Activated gamma-delta T cell treated with Interleukin-2 at 50 U/mL for 16 hours (primary cell): Measurements from ENCODE around the gene LACRT.
A peak's percentile ranks its signal among the peaks of the same experiment; 100 is the strongest.
"Not testable (repeated sequence)": the region's sequence is repeated elsewhere in the genome, so short reads cannot be mapped to it uniquely, and the experiment has no call there.

Experiments used
- DNase-seq: peaks from one replicate; pipeline ENCODE4 v3.0.0-alpha.2; 2020

Gene LACRT

GRCh38 chr12:54634795-54635194 lies at the start of gene LACRT:
Gene LACRT, minus strand, starts transcription at chr12:54634895. Its CDS starts 54 bp downstream, at chr12:54634841.
- DNase-seq, result no peak

- no peak for DNase-seq
Observed at GRCh38 chr12:54683398-54683797, 48.7 kb upstream of the LACRT start.

- DNase-seq, result no peak
Observed at GRCh38 chr12:54682674-54683073, 48.0 kb upstream of the LACRT start.

GRCh38 chr12:54680374-54680773 lies 45.7 kb upstream of the LACRT start:
- no peak for DNase-seq

- DNase-seq, result no peak
Observed at GRCh38 chr12:54678131-54678530, 43.4 kb upstream of the LACRT start.

GRCh38 chr12:54667945-54668344 lies 33.2 kb upstream of the LACRT start:
- DNase-seq, result no peak

- no peak for DNase-seq
Observed at GRCh38 chr12:54666008-54666407, 31.3 kb upstream of the LACRT start.

- DNase-seq, result not testable (repeated sequence)
Observed at GRCh38 chr12:54665022-54665635, 30.4 kb upstream of the LACRT start.

GRCh38 chr12:54663603-54664002 lies 28.9 kb upstream of the LACRT start:
- DNase-seq, result no peak

- DNase-seq, result no peak
Observed at GRCh38 chr12:54662026-54662425, 27.3 kb upstream of the LACRT start.

GRCh38 chr12:54661048-54661447 lies 26.4 kb upstream of the LACRT start:
- DNase-seq, result no peak

GRCh38 chr12:54660320-54660962 lies 25.7 kb upstream of the LACRT start:
- no peak for DNase-seq

- peak; percentile 24 for DNase-seq
Observed at GRCh38 chr12:54658306-54659264, 23.9 kb upstream of the LACRT start.

GRCh38 chr12:54657105-54657607 lies 22.5 kb upstream of the LACRT start:
- DNase-seq, result no peak

- DNase-seq, result no peak
Observed at GRCh38 chr12:54654926-54655325, 20.2 kb upstream of the LACRT start.

GRCh38 chr12:54653025-54653424 lies 18.3 kb upstream of the LACRT start:
- DNase-seq, result no peak

- DNase-seq, result no peak
Observed at GRCh38 chr12:54650889-54651288, 16.2 kb upstream of the LACRT start.

- no peak for DNase-seq
Observed at GRCh38 chr12:54650409-54650808, 15.7 kb upstream of the LACRT start.

- DNase-seq, result no peak
Observed at GRCh38 chr12:54649825-54650224, 15.1 kb upstream of the LACRT start.

- DNase-seq, result no peak
Observed at GRCh38 chr12:54648265-54648664, 13.6 kb upstream of the LACRT start, which contains the start of gene DCD. Gene DCD, minus strand, starts transcription at chr12:54648365. Its CDS starts 62 bp downstream, at chr12:54648303.

- DNase-seq, result no peak
Observed at GRCh38 chr12:54641554-54641953, 6.9 kb upstream of the LACRT start.

- DNase-seq, result no peak
Observed at GRCh38 chr12:54641089-54641488, 6.4 kb upstream of the LACRT start.

GRCh38 chr12:54639112-54639511 lies 4.4 kb upstream of the LACRT start:
- DNase-seq, result not testable (repeated sequence)
